Heart left ventricle (tissue), 13 donors: ENCODE measurements around the gene MYH3.

Source experiments
- POLR2A ChIP-seq, 2 donors: fragments of 450-650 bp; IDR thresholded peaks; one replicate each; pipeline ENCODE4 v1.6.1; 2017; ENCODE audit warnings: antibody characterized with exemption in 2 of 2, mild to moderate bottlenecking in 2 of 2, moderate library complexity in 2 of 2
- TF ChIP-seq, protein P1 (sequence below), 12 donors: fragments of 200-600 bp; sonication (generic) in 4 of 12; IDR thresholded peaks; one replicate each; pipeline versions ENCODE4 v1.5.0 to v1.8.0; 2018 to 2022; ENCODE audit warnings: antibody characterized with exemption in 12 of 12, mild to moderate bottlenecking in 5 of 12
- donor health status: ischemic (EF 13 %, LVEDD 7.1; RV severe dilation, severe dysfunction).
- donor health status: DM: no; HTN: yes; CAD: no.
- donor health status: DM: no; HTN: no; CAD: no.
- donor health status: ischemic (EF 25% LVEDD 6.9; RV normal size, moderate dysfunction).
- donor health status: ischemic (EF 25% LVEDD 5.7; RV mildly dilated, moderate dysfunction).
- donor health status: ischemic (EF 35%, LVEDD 5.7; RV mildly dilated, moderate dysfunction).
- donor health status: nonischemic (EF 11% LVEDD 7.7; RV severe dilation, severe dysfunction).
- donor health status: DM: yes; HTN: yes; CAD: no.
- donor health status: PGD.
- donor health status: ischemic (EF 29% LVEDD 5.4; RV normal size, mild dysfunction).
- donor health status: nonischemic (EF 23%, LVEDD 6.1; RV moderate dilation, normal function).

DNA sequence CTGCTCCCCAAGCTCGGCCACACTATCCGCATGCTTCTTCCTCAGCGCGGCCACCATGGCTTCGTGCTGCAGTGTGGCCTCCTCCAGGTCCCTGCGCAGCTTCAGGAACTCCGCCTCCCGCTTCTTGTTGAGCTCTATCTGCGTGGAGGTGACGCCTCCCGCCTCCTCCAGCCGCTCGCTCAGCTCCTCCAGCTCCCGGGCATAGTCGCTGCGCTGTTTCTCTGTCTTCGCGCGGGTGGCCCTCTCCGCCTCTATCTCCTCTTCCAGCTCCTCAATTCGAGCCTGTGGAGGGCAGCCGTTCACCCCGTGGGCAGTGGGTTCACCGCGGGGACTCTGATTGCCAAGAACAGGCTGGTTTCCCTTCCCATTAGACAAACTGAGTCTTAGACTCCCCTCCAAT lies 19.0 kb downstream of the MYH3 start:
- TF ChIP-seq, protein P1, sequence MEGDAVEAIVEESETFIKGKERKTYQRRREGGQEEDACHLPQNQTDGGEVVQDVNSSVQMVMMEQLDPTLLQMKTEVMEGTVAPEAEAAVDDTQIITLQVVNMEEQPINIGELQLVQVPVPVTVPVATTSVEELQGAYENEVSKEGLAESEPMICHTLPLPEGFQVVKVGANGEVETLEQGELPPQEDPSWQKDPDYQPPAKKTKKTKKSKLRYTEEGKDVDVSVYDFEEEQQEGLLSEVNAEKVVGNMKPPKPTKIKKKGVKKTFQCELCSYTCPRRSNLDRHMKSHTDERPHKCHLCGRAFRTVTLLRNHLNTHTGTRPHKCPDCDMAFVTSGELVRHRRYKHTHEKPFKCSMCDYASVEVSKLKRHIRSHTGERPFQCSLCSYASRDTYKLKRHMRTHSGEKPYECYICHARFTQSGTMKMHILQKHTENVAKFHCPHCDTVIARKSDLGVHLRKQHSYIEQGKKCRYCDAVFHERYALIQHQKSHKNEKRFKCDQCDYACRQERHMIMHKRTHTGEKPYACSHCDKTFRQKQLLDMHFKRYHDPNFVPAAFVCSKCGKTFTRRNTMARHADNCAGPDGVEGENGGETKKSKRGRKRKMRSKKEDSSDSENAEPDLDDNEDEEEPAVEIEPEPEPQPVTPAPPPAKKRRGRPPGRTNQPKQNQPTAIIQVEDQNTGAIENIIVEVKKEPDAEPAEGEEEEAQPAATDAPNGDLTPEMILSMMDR (IDR thresholded peaks at IDR 0.05), result no peak
- no peak for TF ChIP-seq POLR2A (IDR thresholded peaks at IDR 0.05)
